Measurements from ENCODE around the gene POU2AF2.
A peak's percentile ranks its signal among the peaks of the same experiment; 100 is the strongest.

POU2AF2 gene

DNA sequence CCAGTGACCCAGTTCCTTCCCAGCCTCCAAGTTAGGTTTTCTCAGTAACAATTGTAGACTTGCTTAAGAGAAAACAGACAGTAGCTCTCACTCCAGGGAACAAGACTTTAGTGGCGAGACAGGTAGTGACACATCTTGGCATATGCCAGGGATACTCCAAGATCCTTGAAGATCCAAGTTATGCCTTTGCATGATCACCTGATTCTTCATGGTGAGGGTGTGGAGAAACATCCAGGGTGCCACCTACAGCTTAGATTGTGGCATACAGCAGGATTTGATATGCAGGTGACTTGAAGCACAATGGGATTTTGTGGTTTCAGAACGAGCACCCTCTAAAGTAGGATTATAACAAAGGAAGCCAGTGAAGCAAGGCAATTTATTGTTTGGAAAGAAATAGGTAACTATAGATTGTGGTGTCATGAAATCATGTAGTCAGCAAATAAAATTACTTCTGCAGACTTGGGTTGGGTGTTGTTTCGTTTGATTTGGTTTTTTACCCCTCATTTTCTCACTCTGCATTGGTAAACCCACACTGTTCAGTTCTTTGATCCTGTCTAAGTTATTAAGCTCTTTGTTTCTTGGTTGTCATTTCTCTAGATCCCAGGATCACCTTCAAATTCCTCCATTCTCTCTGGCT is 62.1 kb downstream of the POU2AF2 start:
- peak overlapping the region; percentile 40 for H3K27ac ChIP-seq
- H3K9me3 ChIP-seq (ENCODE audit: severe bottlenecking), result no peaks in the 10 kb centered on the region
- no peak for DNase-seq
- H3K36me3 ChIP-seq, result no peaks in the 10 kb centered on the region
- TF ChIP-seq, protein P1, sequence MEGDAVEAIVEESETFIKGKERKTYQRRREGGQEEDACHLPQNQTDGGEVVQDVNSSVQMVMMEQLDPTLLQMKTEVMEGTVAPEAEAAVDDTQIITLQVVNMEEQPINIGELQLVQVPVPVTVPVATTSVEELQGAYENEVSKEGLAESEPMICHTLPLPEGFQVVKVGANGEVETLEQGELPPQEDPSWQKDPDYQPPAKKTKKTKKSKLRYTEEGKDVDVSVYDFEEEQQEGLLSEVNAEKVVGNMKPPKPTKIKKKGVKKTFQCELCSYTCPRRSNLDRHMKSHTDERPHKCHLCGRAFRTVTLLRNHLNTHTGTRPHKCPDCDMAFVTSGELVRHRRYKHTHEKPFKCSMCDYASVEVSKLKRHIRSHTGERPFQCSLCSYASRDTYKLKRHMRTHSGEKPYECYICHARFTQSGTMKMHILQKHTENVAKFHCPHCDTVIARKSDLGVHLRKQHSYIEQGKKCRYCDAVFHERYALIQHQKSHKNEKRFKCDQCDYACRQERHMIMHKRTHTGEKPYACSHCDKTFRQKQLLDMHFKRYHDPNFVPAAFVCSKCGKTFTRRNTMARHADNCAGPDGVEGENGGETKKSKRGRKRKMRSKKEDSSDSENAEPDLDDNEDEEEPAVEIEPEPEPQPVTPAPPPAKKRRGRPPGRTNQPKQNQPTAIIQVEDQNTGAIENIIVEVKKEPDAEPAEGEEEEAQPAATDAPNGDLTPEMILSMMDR (IDR thresholded peaks at IDR 0.05; ENCODE audit: low read depth, low read length), result 0 out of 2 replicates have a peak, but pooled peaks have one; percentile 24
- H3K27me3 ChIP-seq (ENCODE audit: insufficient read depth, low read depth, severe bottlenecking), result no peaks in the 10 kb centered on the region
- H3K4me3 ChIP-seq (ENCODE audit: low read depth, low read length), result no peak overlapping the region

DNA sequence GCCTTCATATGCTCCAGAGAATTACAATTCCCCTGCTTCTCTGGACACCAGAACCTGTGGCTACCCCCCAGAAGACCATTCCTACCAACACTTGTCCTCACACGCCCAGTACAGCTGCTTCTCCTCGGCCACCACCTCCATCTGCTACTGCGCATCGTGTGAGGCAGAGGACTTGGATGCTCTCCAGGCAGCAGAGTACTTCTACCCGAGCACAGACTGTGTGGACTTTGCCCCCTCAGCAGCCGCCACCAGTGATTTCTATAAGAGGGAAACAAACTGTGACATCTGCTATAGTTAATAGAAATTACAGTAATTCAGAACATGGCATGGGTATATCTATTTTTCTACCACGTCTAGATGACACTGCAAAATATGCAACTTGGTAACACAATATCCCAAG is 62.6 kb downstream of the POU2AF2 start:
- Histone ChIP-seq H3K36me3 (no peaks in the 10 kb centered on the region), H3K27me3 (ENCODE audit: insufficient read depth, low read depth, severe bottlenecking) (no peaks in the 10 kb centered on the region), H3K27ac (peak overlapping the region; percentile 40), H3K9me3 (ENCODE audit: severe bottlenecking) (no peaks in the 10 kb centered on the region), H3K4me3 (ENCODE audit: low read depth, low read length) (no peak overlapping the region)
- DNase-seq, result peak; percentile 70
- TF ChIP-seq, protein P1 (IDR thresholded peaks at IDR 0.05; ENCODE audit: low read depth, low read length), result no peak

DNA sequence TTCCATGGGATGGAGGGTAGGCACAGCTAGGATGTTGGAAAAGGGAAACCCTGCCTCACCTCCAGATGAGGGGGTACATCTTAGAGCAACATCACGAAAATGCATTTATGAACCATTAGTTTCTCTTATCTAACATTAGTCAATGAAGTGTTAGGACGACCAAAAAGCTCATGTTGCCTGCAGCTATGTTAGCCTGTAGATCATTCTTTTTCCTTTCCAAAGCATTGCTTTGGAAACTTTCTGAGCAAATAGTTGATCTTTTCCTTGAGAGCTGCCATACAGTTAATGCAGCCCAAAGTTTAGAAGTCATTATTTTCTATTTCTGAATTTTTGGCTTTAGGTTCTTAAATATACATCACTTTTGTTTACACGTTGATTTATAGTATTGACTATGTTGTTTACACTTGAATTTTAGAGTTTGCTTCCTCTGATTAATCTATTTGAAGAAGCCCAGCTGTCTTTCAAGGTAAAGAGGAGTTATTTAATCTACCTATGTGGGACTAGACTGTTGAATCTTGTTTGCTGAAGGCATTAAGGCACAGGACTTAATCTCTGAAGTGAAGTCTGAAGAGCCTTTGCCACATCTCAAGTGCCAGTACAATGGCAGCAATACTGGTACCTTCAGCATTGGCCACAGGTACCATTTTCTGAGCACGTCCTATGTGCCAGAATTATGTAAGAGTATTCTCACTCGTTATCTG is 63.8 kb downstream of the POU2AF2 start:
- H3K27ac ChIP-seq, result no peak overlapping the region; the same call in 1 of the 2 replicates
- H3K9me3 ChIP-seq (ENCODE audit: severe bottlenecking), result no peaks in the 10 kb centered on the region
- H3K4me3 ChIP-seq (ENCODE audit: low read depth, low read length), result no peak overlapping the region
- H3K36me3 ChIP-seq, result no peaks in the 10 kb centered on the region
- H3K27me3 ChIP-seq (ENCODE audit: insufficient read depth, low read depth, severe bottlenecking), result no peaks in the 10 kb centered on the region
- TF ChIP-seq, protein P1 (IDR thresholded peaks at IDR 0.05; ENCODE audit: low read depth, low read length), result no peak
- DNase-seq, result no peak

DNA sequence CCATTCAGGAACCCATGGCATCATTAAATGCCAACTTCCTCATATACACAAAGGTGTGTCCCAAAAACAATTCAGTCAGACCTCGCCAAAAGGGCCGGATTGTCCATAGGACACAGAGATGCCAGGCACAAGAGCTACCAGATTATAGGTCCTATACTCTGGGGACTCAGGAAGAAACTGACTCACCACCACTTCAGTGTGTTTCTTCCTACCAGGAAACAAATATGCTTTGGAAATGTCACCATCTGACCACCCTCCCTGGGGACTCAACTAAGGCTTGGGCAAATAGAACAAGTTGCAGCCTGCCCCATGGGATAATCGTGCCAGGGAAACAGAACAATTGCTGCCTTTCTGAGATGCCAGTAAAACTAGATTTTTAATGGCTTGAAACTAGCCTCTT is 64.6 kb downstream of the POU2AF2 start:
- no peak overlapping the region for H3K27ac ChIP-seq
- H3K36me3 ChIP-seq, result no peaks in the 10 kb centered on the region
- no peak for DNase-seq
- peaks cover 2% of the 10 kb centered on the region for H3K9me3 ChIP-seq (ENCODE audit: severe bottlenecking)
- no peak overlapping the region for H3K4me3 ChIP-seq (ENCODE audit: low read depth, low read length)
- H3K27me3 ChIP-seq (ENCODE audit: insufficient read depth, low read depth, severe bottlenecking), result no peaks in the 10 kb centered on the region
- TF ChIP-seq, protein P1 (IDR thresholded peaks at IDR 0.05; ENCODE audit: low read depth, low read length), result no peak

DNA sequence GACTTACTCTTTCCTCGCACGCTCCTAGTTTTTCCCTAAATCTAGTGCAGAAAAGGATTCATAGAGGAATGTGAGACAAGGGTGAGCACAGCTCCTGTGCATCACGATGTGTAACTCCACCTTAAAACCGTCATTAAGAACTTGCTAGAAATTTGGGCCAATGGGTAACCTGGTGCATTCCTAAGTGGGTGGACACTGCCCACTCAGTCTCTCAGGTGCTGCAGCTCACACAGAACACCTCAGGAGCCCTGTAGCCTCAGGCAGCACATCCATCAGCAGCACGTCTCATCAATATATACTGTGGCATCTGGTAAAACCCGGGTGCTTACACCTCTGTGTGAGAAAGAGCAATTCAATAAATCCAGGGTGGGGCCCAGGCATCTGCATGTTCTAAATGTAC is 65.2 kb downstream of the POU2AF2 start:
- H3K27ac ChIP-seq, result no peak overlapping the region
- no peaks in the 10 kb centered on the region for H3K36me3 ChIP-seq
- no peak overlapping the region for H3K4me3 ChIP-seq (ENCODE audit: low read depth, low read length)
- no peaks in the 10 kb centered on the region for H3K27me3 ChIP-seq (ENCODE audit: insufficient read depth, low read depth, severe bottlenecking)
- no peak for DNase-seq
- H3K9me3 ChIP-seq (ENCODE audit: severe bottlenecking), result peaks cover 2% of the 10 kb centered on the region
- TF ChIP-seq, protein P1 (IDR thresholded peaks at IDR 0.05; ENCODE audit: low read depth, low read length), result no peak
